Esophagus muscularis mucosa (tissue), 3 donors: ENCODE measurements around the gene IGFBP4.

Source experiments
- CTCF ChIP-seq, 3 experiments: fragments of 200-600 bp in 2 of 3; fragments of 450-650 bp in 1 of 3; sonication (generic) in 2 of 3; IDR thresholded peaks; one replicate each; pipeline ENCODE4 v1.5.1; 2017 to 2019; ENCODE audit warnings: antibody characterized with exemption in 3 of 3, mild to moderate bottlenecking in 2 of 3, moderate library complexity in 1 of 3
- EP300 ChIP-seq: sonication (generic); formaldehyde crosslinking; IDR thresholded peaks from one replicate; pipeline ENCODE4 v1.6.1; 2017; ENCODE audit warnings: antibody characterized with exemption

GRCh38 chr17:40461732-40462342, 18.6 kb downstream of the IGFBP4 start:
- TF ChIP-seq CTCF (IDR thresholded peaks at IDR 0.05) = no peak
- no peak for TF ChIP-seq EP300
